HG02759 (cell line): ENCODE results near the gene DISP3.

Source experiments
- ATAC-seq: cut with Tn5 transposase; IDR thresholded peaks from one replicate; pipeline ENCODE4 v1.9.1; 2021; ENCODE audit warnings: mild to moderate bottlenecking, moderate library complexity; ENCODE audit not compliant: unreplicated experiment

DISP3 gene

GRCh38 chr1:11461531-11462137 lies 17.3 kb upstream of the DISP3 start:
- ATAC-seq: no peak

- ATAC-seq: no peak
Measured at GRCh38 chr1:11462224-11462923, 16.6 kb upstream of the DISP3 start.

- no peak for ATAC-seq
Measured at GRCh38 chr1:11463177-11463576, 15.8 kb upstream of the DISP3 start.

GRCh38 chr1:11465307-11465706 lies 13.6 kb upstream of the DISP3 start:
- no peak for ATAC-seq

- no peak for ATAC-seq
Measured at GRCh38 chr1:11466416-11466815, 12.5 kb upstream of the DISP3 start.

GRCh38 chr1:11468878-11469277 lies 10.1 kb upstream of the DISP3 start:
- ATAC-seq: no peak

- no peak for ATAC-seq
Measured at GRCh38 chr1:11470912-11471311, 8.0 kb upstream of the DISP3 start.

GRCh38 chr1:11471473-11471872 lies 7.5 kb upstream of the DISP3 start:
- no peak for ATAC-seq

GRCh38 chr1:11472284-11472683 lies 6.7 kb upstream of the DISP3 start:
- no peak for ATAC-seq

GRCh38 chr1:11472741-11473140 lies 6.2 kb upstream of the DISP3 start:
- ATAC-seq: no peak

- ATAC-seq: no peak
Measured at GRCh38 chr1:11473491-11474034, 5.4 kb upstream of the DISP3 start.

GRCh38 chr1:11474826-11475225 lies 4.1 kb upstream of the DISP3 start:
- ATAC-seq: no peak

- ATAC-seq: no peak
Measured at GRCh38 chr1:11475748-11476147, 3.2 kb upstream of the DISP3 start.

GRCh38 chr1:11479375-11479979 lies 522 bp downstream of the DISP3 start:
- ATAC-seq: no peak

- no peak for ATAC-seq
Measured at GRCh38 chr1:11481019-11481418, 2.1 kb downstream of the DISP3 start.

GRCh38 chr1:11482198-11482597 lies 3.2 kb downstream of the DISP3 start:
- no peak for ATAC-seq

- no peak for ATAC-seq
Measured at GRCh38 chr1:11482701-11483479, 3.9 kb downstream of the DISP3 start.

GRCh38 chr1:11483581-11484320 lies 4.8 kb downstream of the DISP3 start:
- no peak for ATAC-seq

- ATAC-seq: no peak
Measured at GRCh38 chr1:11484321-11484655, 5.3 kb downstream of the DISP3 start.

- no peak for ATAC-seq
Measured at GRCh38 chr1:11485191-11485590, 6.2 kb downstream of the DISP3 start.
